ENCODE data around the gene SOX1.

The SOX1 gene

DNA sequence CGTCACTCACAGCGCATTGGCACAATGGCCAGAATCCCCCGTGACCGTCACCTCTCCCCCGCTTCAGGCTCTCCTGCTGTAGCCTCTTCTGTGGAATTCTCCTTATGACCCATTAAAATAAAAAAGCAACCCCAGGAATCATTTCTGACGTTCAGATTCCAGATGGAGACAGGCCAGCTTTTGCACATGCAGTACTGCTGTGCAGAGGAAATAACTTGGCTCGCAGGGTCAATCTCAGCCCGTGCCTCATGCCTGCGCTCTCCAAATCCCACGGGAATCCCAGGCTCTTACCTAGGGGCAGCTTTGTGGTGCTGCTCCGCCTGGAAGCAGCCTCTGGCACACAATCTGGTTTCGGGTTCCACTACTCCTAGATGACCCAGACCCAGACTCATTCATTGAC is 32.7 kb upstream of the SOX1 start:
- TF ChIP-seq, protein P1, sequence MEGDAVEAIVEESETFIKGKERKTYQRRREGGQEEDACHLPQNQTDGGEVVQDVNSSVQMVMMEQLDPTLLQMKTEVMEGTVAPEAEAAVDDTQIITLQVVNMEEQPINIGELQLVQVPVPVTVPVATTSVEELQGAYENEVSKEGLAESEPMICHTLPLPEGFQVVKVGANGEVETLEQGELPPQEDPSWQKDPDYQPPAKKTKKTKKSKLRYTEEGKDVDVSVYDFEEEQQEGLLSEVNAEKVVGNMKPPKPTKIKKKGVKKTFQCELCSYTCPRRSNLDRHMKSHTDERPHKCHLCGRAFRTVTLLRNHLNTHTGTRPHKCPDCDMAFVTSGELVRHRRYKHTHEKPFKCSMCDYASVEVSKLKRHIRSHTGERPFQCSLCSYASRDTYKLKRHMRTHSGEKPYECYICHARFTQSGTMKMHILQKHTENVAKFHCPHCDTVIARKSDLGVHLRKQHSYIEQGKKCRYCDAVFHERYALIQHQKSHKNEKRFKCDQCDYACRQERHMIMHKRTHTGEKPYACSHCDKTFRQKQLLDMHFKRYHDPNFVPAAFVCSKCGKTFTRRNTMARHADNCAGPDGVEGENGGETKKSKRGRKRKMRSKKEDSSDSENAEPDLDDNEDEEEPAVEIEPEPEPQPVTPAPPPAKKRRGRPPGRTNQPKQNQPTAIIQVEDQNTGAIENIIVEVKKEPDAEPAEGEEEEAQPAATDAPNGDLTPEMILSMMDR (IDR thresholded peaks at IDR 0.05; ENCODE audit: insufficient read depth, low read depth, low read length, missing control alignments) = no peak
- no peak overlapping the region for H3K4me3 ChIP-seq (ENCODE audit: low read depth, low read length)
- no peak for DNase-seq (ENCODE audit: low read depth)

DNA sequence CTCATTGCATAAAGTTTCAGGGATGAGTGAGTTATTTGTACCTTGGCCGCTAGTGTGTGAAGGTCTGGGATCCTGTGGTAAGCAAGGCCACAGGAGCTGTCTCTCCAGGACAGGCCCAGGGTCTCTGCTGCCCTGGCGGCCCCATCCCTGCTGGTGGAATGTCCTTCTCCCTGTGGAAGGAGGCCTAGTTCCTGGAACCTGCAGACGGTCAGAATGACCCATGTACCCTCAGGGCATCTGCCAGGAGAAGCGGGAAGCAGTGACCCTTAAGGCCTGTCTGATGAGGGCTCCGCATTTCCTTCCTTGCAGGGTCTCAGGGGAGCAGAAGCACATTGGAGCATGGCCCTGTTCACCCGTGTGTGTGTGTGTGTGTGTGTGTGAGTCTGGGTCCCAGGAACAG is 32.1 kb upstream of the SOX1 start:
- TF ChIP-seq, protein P1 (IDR thresholded peaks at IDR 0.05; ENCODE audit: insufficient read depth, low read depth, low read length, missing control alignments) = no peak
- no peak overlapping the region for H3K4me3 ChIP-seq (ENCODE audit: low read depth, low read length)
- no peak for DNase-seq (ENCODE audit: low read depth)

DNA sequence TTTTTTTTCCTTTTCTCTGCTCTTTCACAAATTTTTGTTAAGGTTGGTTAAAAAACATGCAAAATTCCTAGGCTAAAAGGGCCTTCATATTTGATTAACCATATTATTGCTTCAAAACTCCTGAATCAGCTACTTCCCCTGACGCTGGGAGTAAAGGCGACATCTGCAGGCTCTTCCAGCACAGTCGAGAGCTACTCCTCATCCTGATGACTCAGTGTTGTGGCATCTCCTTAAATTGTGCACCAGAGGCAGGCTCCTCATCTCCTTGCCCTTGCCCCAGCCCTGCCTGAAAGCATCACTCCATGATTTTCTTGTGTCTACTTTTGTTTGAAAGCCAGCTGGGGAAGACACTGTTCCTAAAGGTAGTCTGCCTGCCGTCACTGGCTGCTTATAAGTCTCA is 24.5 kb upstream of the SOX1 start:
- TF ChIP-seq, protein P1 (IDR thresholded peaks at IDR 0.05; ENCODE audit: insufficient read depth, low read depth, low read length, missing control alignments) = no peak
- no peak overlapping the region for H3K4me3 ChIP-seq (ENCODE audit: low read depth, low read length)
- no peak for DNase-seq (ENCODE audit: low read depth)

DNA sequence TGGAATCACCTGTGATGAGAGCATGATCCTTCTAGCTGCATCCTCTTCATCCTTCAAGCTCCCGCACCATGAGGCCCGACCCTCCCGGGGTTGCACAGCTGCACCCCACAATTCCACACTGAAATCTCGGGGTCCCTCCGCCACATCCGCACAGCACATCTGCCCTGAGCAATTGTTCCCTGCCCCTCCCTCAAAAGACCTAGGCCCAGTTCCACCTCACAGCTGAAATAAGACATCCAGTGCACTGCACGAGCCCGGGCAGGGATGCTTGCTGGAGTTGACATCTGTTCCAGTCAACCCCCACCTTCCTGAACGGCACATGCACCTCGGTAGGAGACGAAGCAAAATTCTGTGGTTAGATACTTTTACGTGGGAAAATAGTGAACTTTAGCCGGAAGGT is 14.7 kb upstream of the SOX1 start:
- TF ChIP-seq, protein P1 (IDR thresholded peaks at IDR 0.05; ENCODE audit: insufficient read depth, low read depth, low read length, missing control alignments) = no peak
- H3K4me3 ChIP-seq (ENCODE audit: low read depth, low read length) = no peak overlapping the region
- DNase-seq (ENCODE audit: low read depth) = no peak

DNA sequence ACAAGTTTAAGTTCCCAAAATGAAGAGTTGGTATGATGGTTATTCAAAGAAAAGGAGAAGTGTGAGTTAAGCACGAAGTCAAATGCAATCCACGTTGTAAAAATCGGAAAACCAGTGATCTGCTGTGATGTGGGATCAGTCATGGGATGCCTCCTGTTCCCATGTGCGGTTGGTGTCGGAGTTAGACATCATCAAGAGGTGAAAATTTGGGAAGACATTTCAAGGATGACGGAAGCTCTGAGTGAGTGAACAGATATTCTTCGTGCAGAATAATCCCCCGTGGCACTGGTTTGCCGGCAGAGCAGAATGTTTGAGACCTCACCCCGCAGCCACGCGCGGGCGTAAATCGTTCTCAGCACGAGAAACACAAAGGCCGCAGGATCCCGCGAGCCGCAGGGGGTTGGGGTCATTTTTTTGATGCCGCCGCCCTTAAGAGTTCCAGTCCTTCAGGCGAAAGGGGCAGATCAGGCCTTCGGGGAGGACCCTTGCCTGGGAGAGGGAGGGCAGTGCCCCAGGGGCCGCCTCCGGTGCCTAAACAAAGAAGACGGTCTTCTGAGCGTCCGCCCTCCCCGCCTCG is 13.7 kb upstream of the SOX1 start:
- TF ChIP-seq, protein P1 (IDR thresholded peaks at IDR 0.05; ENCODE audit: insufficient read depth, low read depth, low read length, missing control alignments) = no peak
- H3K4me3 ChIP-seq (ENCODE audit: low read depth, low read length) = no peak overlapping the region
- DNase-seq (ENCODE audit: low read depth) = no peak

DNA sequence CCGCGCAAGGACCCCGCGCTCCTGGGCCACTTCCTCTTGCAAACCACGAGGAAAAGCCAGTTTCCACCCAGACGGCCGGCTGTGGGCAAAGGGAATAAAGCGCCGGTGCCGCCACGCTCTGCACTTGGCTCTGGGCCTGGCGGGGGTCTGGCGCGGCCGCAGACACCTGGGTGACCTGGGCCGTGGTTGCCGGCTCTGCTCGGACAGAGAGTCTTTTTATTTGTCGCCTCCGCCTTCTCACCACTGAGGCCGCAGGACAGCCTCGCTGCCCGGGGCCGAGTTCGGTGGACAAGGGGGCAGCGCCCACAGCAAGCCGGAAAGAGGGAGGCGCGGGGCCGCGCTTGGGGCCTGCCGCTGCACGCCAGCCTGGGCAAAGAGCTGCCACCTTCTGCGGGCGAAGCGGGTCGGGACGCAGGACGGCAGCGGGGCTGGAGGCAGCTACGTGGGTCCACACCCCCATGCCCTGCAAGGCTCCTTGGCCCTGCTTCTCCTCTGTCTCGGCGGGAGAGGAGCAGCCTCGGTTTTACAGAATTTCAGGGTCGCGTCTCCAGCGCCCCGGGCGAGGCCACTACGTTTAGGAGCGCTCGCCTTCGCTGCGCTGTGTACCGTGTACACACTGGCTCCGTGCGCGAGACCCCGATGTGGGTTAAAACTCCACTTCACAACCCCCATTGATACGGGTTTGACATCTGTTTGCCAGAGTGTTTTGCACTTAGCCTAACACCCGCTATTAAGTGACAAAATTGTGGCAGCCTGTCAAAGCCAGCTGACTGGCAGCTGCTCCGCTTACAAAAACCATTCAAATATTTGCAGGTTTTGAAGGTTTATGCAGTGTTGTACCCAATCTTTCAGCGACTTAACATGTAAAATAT is 13.0 kb upstream of the SOX1 start:
- no peak for DNase-seq (ENCODE audit: low read depth)
- TF ChIP-seq, protein P1 (IDR thresholded peaks at IDR 0.05; ENCODE audit: insufficient read depth, low read depth, low read length, missing control alignments) = no peak

More for the DNA sequence above, 13.0 kb upstream of the SOX1 start:
- H3K4me3 ChIP-seq (ENCODE audit: low read depth, low read length) = no peak overlapping the region
